ENCODE results near the gene DOK3. TPM values are rescaled to one million over a fixed set of nuclear protein-coding genes. Genes with fewer than 3 reads are reported as not detected.

The DOK3 gene
- total and polyA plus RNA-seq, 2 of the 13 experiments (the other 11 are each of a cell fraction or from before 2014, with no cell fraction given) = 1.4 to 1.5 TPM

- TF ChIP-seq IKZF4 (CRISPR knock-in tag; IDR thresholded peaks at IDR 0.05; ENCODE audit: borderline replicate concordance, low read depth, not compliant biosample characterization) (no peak), PTBP1 (IDR thresholded peaks at IDR 0.05; ENCODE audit: low read depth, low read length, poor library complexity, severe bottlenecking) (no peak), AKAP8 (CRISPR knock-in tag; IDR thresholded peaks at IDR 0.05) (0 out of 2 replicates have a peak, but pooled peaks have one; percentile 85), ZNF704 (CRISPR knock-in tag; IDR thresholded peaks at IDR 0.05; ENCODE audit: borderline replicate concordance) (no peak), SMARCE1 (IDR thresholded peaks at IDR 0.05; ENCODE audit: borderline replicate concordance) (no peak), THRA (CRISPR knock-in tag; IDR thresholded peaks at IDR 0.05; ENCODE audit: borderline replicate concordance) (peak; percentile 53; the same call in 1 of the 2 replicates), ZBTB1 (CRISPR knock-in tag; IDR thresholded peaks at IDR 0.05; ENCODE audit: borderline replicate concordance) (peak; percentile 98), ZNF547 (CRISPR knock-in tag; IDR thresholded peaks at IDR 0.05) (peak; percentile 90; the same call in 1 of the 2 replicates), NFAT5 (CRISPR knock-in tag; IDR thresholded peaks at IDR 0.05) (no peak), FOXK2 (IDR thresholded peaks at IDR 0.05) (no peak), ZFP36L1 (CRISPR knock-in tag; IDR thresholded peaks at IDR 0.05) (0 out of 2 replicates have a peak, but pooled peaks have one; percentile 20), CBX1 (IDR thresholded peaks at IDR 0.05; ENCODE audit: low read depth) (peak; percentile 17), CEBPB (IDR thresholded peaks at IDR 0.05; ENCODE audit: borderline replicate concordance, low read depth, low read length) (no peak), ESRRA (CRISPR knock-in tag; IDR thresholded peaks at IDR 0.05; ENCODE audit: low read depth) (peak; percentile 67), ARID5B (CRISPR knock-in tag; IDR thresholded peaks at IDR 0.05) (peak; percentile 51), CEBPG (CRISPR knock-in tag; IDR thresholded peaks at IDR 0.05) (no peak), E2F5 (CRISPR knock-in tag; conservative IDR thresholded peaks at IDR 0.05) (no peak)
Measured at GRCh38 chr5:177455036-177455660, 54.5 kb downstream of the DOK3 start (continued).
